Measurements from ENCODE around the gene PRLR. TPM values are rescaled to one million over a fixed set of nuclear protein-coding genes. Genes with fewer than 3 reads are reported as not detected.

PRLR gene
- total RNA-seq, 1 experiment from 2014 or later: 2.5 TPM

DNA sequence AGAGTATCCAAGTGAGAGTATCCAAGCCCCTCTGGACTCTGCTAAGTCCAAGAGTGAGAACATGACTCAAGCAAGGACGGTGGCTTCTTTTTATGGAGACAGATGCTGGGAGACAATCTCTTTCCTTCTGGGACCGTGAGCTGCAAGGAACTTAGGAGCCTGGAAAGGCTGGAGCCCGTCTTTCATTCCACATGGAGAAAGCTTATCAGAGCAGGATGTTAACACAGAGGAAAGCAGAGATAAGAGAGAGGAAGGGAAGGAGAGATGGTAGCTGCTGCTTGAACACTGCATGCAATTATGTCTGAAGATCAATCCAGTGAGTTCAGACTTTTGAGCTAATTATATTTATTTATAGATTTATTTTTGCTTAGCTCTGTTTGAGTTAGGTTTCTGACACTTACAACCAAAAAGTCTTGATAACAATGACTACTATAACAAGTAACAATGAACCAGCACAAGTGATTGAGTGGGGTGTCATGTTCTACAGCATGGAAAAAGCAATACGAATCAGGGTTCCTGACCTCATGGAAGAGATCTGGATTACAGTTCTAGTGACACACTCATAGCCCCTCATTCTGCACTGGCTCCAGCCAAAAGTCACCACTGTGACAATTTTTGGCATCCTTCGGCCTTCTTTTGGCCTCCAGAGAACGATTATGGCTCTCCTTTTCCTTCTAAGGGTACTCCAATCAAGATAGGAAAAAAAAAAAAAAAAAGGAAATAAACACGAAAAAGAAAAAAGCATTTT is 71.5 kb downstream of the PRLR start:
- Histone ChIP-seq H3K23me2 (ENCODE audit: insufficient read length, low read depth, low read length, poor library complexity, severe bottlenecking) (no peaks in the 10 kb centered on the region), H4K20me1 (ENCODE audit: control insufficient read depth, insufficient read depth, insufficient read length) (no peaks in the 10 kb centered on the region), H3K9me3 (ENCODE audit: control insufficient read depth, low read depth, low read length) (no peaks in the 10 kb centered on the region), H3K56ac (ENCODE audit: insufficient read length, low read depth, low read length) (no peak overlapping the region), H4K8ac (replicated peaks; ENCODE audit: insufficient read length, low read depth, low read length) (no peak overlapping the region), H3K4ac (ENCODE audit: low read depth, low read length) (no peak overlapping the region), H3K27me3 (ENCODE audit: insufficient read depth, low read length) (no peaks in the 10 kb centered on the region), H2BK120ac (ENCODE audit: low read depth, low read length, poor library complexity, severe bottlenecking) (no peak overlapping the region), H4K91ac (ENCODE audit: insufficient read length, low read depth, low read length) (no peak overlapping the region), H2AFZ (ENCODE audit: low read length) (no peak overlapping the region), H3K4me1 (ENCODE audit: insufficient read depth, low read length) (no peaks in the 10 kb centered on the region), H2BK12ac (ENCODE audit: insufficient read length, low read depth, low read length) (no peak overlapping the region), H3K23ac (ENCODE audit: insufficient read length, low read depth, low read length) (no peak overlapping the region), H2BK15ac (ENCODE audit: low read depth, low read length) (no peak overlapping the region), H3K14ac (ENCODE audit: insufficient read depth, low read length) (no peak overlapping the region), H2BK20ac (ENCODE audit: low read depth, low read length, poor library complexity, severe bottlenecking) (no peak overlapping the region), H3K18ac (ENCODE audit: insufficient read length, low read depth, low read length) (no peak overlapping the region), H3K9ac (ENCODE audit: extremely low read depth, insufficient read length, low read length) (no peak overlapping the region), H2BK5ac (ENCODE audit: insufficient read length, low read length) (no peak overlapping the region), H3K27ac (ENCODE audit: insufficient read length, low read depth, low read length) (no peak overlapping the region), H3K79me2 (ENCODE audit: insufficient read depth, low read length) (no peaks in the 10 kb centered on the region), H3K4me2 (ENCODE audit: insufficient read depth, insufficient read length, low read length) (no peak overlapping the region), H4K5ac (ENCODE audit: insufficient read length, low read depth, low read length) (no peak overlapping the region), H3K79me1 (ENCODE audit: insufficient read depth, low read depth, low read length, poor library complexity, severe bottlenecking) (no peaks in the 10 kb centered on the region), H2AK5ac (ENCODE audit: insufficient read length, low read length) (no peak overlapping the region), H3T11ph (ENCODE audit: low read length) (no peak overlapping the region)
- no peak for DNase-seq
- no peaks in the 10 kb centered on the region for H3K27me3 Mint-ChIP-seq (ENCODE audit: low read depth)
- peaks cover 13 to 19% of the 10 kb centered on the region in 2 experiments for H3K4me1 Mint-ChIP-seq
- H3K4me3 Mint-ChIP-seq: no peak overlapping the region
- TF ChIP-seq, protein P1, sequence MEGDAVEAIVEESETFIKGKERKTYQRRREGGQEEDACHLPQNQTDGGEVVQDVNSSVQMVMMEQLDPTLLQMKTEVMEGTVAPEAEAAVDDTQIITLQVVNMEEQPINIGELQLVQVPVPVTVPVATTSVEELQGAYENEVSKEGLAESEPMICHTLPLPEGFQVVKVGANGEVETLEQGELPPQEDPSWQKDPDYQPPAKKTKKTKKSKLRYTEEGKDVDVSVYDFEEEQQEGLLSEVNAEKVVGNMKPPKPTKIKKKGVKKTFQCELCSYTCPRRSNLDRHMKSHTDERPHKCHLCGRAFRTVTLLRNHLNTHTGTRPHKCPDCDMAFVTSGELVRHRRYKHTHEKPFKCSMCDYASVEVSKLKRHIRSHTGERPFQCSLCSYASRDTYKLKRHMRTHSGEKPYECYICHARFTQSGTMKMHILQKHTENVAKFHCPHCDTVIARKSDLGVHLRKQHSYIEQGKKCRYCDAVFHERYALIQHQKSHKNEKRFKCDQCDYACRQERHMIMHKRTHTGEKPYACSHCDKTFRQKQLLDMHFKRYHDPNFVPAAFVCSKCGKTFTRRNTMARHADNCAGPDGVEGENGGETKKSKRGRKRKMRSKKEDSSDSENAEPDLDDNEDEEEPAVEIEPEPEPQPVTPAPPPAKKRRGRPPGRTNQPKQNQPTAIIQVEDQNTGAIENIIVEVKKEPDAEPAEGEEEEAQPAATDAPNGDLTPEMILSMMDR (conservative IDR thresholded peaks at IDR 0.05): no peak
- H3K9me3 Mint-ChIP-seq: no peaks in the 10 kb centered on the region
- H3K36me3 Mint-ChIP-seq (ENCODE audit: insufficient read depth in 1 of 3, low read depth in 3 of 3): peaks cover 0 to 2% (median 0%) of the 10 kb centered on the region in 3 experiments; a peak in 1 of 7 replicates
- no peak overlapping the region for H3K27ac Mint-ChIP-seq
- no CpG with 5 or more reads among the region's 7 CpGs for WGBS (ENCODE audit: extremely low coverage, insufficient read length, low lambda C conversion rate)
